Psoas muscle (tissue), 8 donors: ENCODE measurements around the gene LRRC45. TPM values are rescaled to one million over a fixed set of nuclear protein-coding genes. Genes with fewer than 3 reads are reported as not detected.

Experiments
- ATAC-seq, 4 donors: fragments of 200-7000 bp; cut with Tn5 transposase; one replicate each; pipeline ENCODE4 v1.9.1; 2020; ENCODE audit warnings: moderate library complexity in 3 of 4, mild to moderate bottlenecking in 2 of 4
- DNase-seq, 2 donors: peaks; one replicate each; pipeline ENCODE4 v3.0.0-alpha.2; 2020
- H3K27ac ChIP-seq: fragments of 200-600 bp; one replicate; pipeline ENCODE4 v1.8.0; 2022
- H3K27me3 ChIP-seq, 3 donors: fragments of 200-600 bp in 1 of 3; one replicate each; pipeline versions ENCODE4 v1.6.1 to v1.8.0; 2013 to 2022; ENCODE audit warnings: low read length in 2 of 3, mild to moderate bottlenecking in 2 of 3, moderate library complexity in 1 of 3; ENCODE audit not compliant: insufficient read depth in 3 of 3
- H3K36me3 ChIP-seq, 2 donors: fragments of 200-600 bp in 1 of 2; one replicate each; pipeline versions ENCODE4 v1.6.1 to v1.8.0; 2013 to 2022; ENCODE audit warnings: low read depth in 1 of 2, mild to moderate bottlenecking in 1 of 2, moderate library complexity in 1 of 2; ENCODE audit not compliant: insufficient read depth in 1 of 2
- H3K4me1 ChIP-seq: fragments of 200-600 bp; one replicate; pipeline ENCODE4 v1.8.0; 2022
- H3K4me3 ChIP-seq: fragments of 200-600 bp; one replicate; pipeline ENCODE4 v1.8.0; 2022; ENCODE audit warnings: mild to moderate bottlenecking
- H3K9me3 ChIP-seq: fragments of 200-600 bp; one replicate; pipeline ENCODE4 v1.8.0; 2022
- WGBS, 3 donors: extraction: QIAGEN DNeasy Blood & Tissue Kit; methylation state at CpG; one replicate each; pipeline versions ENCODE4 v1.1.6 to v1.1.7; 2013; 5-methylcytosine and 5-hydroxymethylcytosine counted together
- intact Hi-C, 2 donors: fragments of 100-400 bp; cut with DNase I; formaldehyde crosslinking; loops; one replicate each; pipeline versions ENCODE4 v1.11.0 to v1.14.2; 2022
- long read RNA-seq, 2 donors: library from polyadenylated mRNA; unstranded; transcript quantifications; one replicate each; pipeline ENCODE4 v2.0.0, GENCODE V29; 2021
- polyA plus RNA-seq, 3 donors: library from polyadenylated mRNA; stranded (reverse); fragments of 200-250 nt; gene quantifications; one replicate each; pipeline ENCODE4 v1.2.3, GENCODE V29; 2013
- total RNA-seq, 4 donors: library from RNA; stranded (reverse); fragmentation: NEBNext Ultra II Directional in 2 of 4; extraction: Animal tissue kit (Norgen Biotek cat#: 25700) in 2 of 4; gene quantifications; one replicate each; pipeline versions ENCODE4 v1.2.1 to v1.2.4, GENCODE V29; 2021 to 2023
- TF ChIP-seq, protein P1 (sequence below): fragments of 200-600 bp; IDR thresholded peaks from one replicate; pipeline ENCODE4 v1.8.0; 2022; ENCODE audit warnings: antibody characterized with exemption
- donor health status: healthy with polysubstance abuse.
- donor health status: DM: no; HTN: no; CAD: no; lungs with moderate emphysema.
- donor health status: Bipolar disorder and iron deficiency.
- donor health status: healthy.
- donor health status: DM: yes; HTN: yes; CAD: no.
- donor health status: DM: no; HTN: no; CAD: no.
- donor health status: DM: no; HTN: no; CAD: no.
- donor health status: DM: yes; HTN: yes; CAD: no.

Gene LRRC45
- total RNA-seq (1 to 10 TPM; 1.4 to 3.0 (median 1.9) TPM), polyA plus RNA-seq (1 to 10 TPM; 3.5 to 7.1 (median 4.0) TPM)
- long read RNA-seq, donor 1, partial matches to known transcripts: 4 of 9 reads
- long read RNA-seq, donor 1, other reads (novel, unspliced or antisense): 1 of 9 reads
- long read RNA-seq, donor 2, partial matches to known transcripts: 3 of 9 reads
- long read RNA-seq, donor 2, other reads (novel, unspliced or antisense): 2 of 9 reads

DNA sequence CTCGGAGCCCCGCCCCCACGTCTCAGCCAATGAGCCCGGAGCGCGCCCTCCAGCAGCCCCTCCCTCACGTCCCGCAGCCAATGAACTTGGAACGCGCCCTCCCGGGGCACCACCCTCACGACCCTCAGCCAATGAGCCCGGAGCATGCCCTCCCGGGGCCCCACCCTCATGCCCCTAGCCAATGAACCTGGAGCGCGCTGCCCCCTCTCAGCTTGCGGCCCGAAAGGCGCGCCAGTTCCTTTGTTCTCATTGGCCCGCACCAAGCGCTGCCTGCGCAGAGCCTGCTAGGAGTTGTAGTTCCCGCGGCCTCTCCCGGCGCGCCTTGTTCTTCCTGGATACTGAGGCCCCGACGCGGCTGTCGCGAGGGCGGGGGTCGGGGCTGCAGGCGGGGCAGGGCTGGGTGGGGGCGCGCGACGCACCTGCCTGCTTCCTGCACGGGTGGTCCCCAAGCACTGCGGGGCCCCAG, at the start of gene LRRC45:
LRRC45 (plus strand) TSS at position 325 of the 466 bp plus-strand sequence. CDS start 339 bp downstream, outside the sequence.
- intact Hi-C loops: no loop called here

DNA sequence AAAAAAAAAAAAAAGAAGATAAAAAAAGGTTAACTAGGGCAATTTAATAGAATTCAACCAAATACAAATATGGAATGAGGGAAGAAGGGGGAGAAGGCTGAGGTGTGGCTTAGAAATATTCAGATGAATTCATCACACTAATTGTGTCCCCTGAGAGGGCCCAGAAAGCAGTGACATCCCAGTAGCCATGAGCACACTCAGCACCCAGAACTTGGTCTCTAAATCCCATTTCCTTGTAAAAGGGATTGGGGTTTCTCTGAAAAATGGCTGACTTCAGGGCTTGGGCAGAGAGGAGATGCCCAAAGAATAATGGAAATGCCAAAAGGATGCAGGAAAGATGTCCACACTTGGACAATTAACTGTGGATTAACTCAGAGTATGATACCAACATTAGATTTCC, 49.7 kb upstream of the LRRC45 start:
- intact Hi-C loops: no loop called here

More for the DNA sequence above, at the start of gene LRRC45:
- no peaks in the 10 kb centered on the region for H3K9me3 ChIP-seq
- peaks cover 40% of the 10 kb centered on the region for H3K4me1 ChIP-seq
- TF ChIP-seq, protein P1, sequence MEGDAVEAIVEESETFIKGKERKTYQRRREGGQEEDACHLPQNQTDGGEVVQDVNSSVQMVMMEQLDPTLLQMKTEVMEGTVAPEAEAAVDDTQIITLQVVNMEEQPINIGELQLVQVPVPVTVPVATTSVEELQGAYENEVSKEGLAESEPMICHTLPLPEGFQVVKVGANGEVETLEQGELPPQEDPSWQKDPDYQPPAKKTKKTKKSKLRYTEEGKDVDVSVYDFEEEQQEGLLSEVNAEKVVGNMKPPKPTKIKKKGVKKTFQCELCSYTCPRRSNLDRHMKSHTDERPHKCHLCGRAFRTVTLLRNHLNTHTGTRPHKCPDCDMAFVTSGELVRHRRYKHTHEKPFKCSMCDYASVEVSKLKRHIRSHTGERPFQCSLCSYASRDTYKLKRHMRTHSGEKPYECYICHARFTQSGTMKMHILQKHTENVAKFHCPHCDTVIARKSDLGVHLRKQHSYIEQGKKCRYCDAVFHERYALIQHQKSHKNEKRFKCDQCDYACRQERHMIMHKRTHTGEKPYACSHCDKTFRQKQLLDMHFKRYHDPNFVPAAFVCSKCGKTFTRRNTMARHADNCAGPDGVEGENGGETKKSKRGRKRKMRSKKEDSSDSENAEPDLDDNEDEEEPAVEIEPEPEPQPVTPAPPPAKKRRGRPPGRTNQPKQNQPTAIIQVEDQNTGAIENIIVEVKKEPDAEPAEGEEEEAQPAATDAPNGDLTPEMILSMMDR: no peak
- ATAC-seq: peak; percentile 91 to 95 (median 93)
- no peaks in the 10 kb centered on the region for H3K36me3 ChIP-seq
- DNase-seq: peak; percentile 100
- H3K27ac ChIP-seq: peak within 1 kb of the TSS; percentile 78
- WGBS, 3 donors: 0 to 1% (median 1%) methylated on average over 27 to 42 of the region's 42 CpGs
- peak within 1 kb of the TSS; percentile 91 for H3K4me3 ChIP-seq
- H3K27me3 ChIP-seq: no peaks in the 10 kb centered on the region

GRCh38 chr17:81976332-81977210, 46.5 kb upstream of the LRRC45 start:
- intact Hi-C loops: loop anchor here in 1 of 2 donors (5.0 kb wide), 1 partner anchor 41 kb away; no protein-coding TSS in a partner anchor
- WGBS, 3 donors: 20 to 21% (median 20%) methylated on average over 29 to 30 of the region's 30 CpGs

More for the DNA sequence above, 49.7 kb upstream of the LRRC45 start:
- Histone ChIP-seq H3K27me3 (no peaks in the 10 kb centered on the region), H3K4me3 (no peak overlapping the region), H3K9me3 (no peaks in the 10 kb centered on the region), H3K36me3 (no peaks in the 10 kb centered on the region), H3K27ac (no peak overlapping the region), H3K4me1 (peaks cover 3% of the 10 kb centered on the region)
- no peak for DNase-seq
- no peak for ATAC-seq
- TF ChIP-seq, protein P1: no peak

GRCh38 chr17:81977211-81977808, 45.8 kb upstream of the LRRC45 start, which contains the start of gene ASPSCR1:
TSS of gene ASPSCR1 (plus strand) at chr17:81977629. CDS start at chr17:81977647, 18 bp downstream.
- peaks cover 4 to 22% of the 10 kb centered on the region in 2 donors for H3K36me3 ChIP-seq

More at GRCh38 chr17:81976332-81977210, 46.5 kb upstream of the LRRC45 start:
- no peaks in the 10 kb centered on the region for H3K27me3 ChIP-seq
- peak overlapping the region; percentile 96 for H3K27ac ChIP-seq
- peaks cover 4 to 22% of the 10 kb centered on the region in 2 donors for H3K36me3 ChIP-seq
- TF ChIP-seq, protein P1: no peak
- DNase-seq (peak; percentile 53 to 73), ATAC-seq (peak; percentile 20 to 50 (median 34))
- H3K4me1 ChIP-seq: peaks cover 9% of the 10 kb centered on the region
- H3K4me3 ChIP-seq: peak overlapping the region; percentile 78
- H3K9me3 ChIP-seq: no peaks in the 10 kb centered on the region

More at GRCh38 chr17:81977211-81977808, 45.8 kb upstream of the LRRC45 start, which contains the start of gene ASPSCR1:
- ATAC-seq: peak; percentile 95 to 97 (median 96)
- Histone ChIP-seq H3K27me3 (no peaks in the 10 kb centered on the region), H3K9me3 (no peaks in the 10 kb centered on the region), H3K4me3 (peak within 1 kb of the TSS; percentile 78), H3K27ac (peak within 1 kb of the TSS; percentile 96), H3K4me1 (peaks cover 9% of the 10 kb centered on the region)
- TF ChIP-seq, protein P1: no peak
- DNase-seq: peak; percentile 93 to 97
- intact Hi-C loops: loop anchor here in 1 of 2 donors (5.0 kb wide), 1 partner anchor 40 kb away; no protein-coding TSS in a partner anchor
- 0 to 1% (median 1%) methylated on average over 15 to 76 of the region's 76 CpGs for WGBS, 3 donors
